IMR-90 (cell line): Measurements from ENCODE around the gene ACADSB. TPM values are rescaled to one million over a fixed set of nuclear protein-coding genes. Genes with fewer than 3 reads are reported as not detected.

ENCODE experiments used
- ATAC-seq: fragments of 200-7000 bp; cut with Tn5 transposase; 2 replicates; pipeline ENCODE4 v1.9.1; 2020; ENCODE audit warnings: low read depth, mild to moderate bottlenecking, moderate library complexity
- BruUV-seq: library from RNA; stranded (reverse); fragments of 400-500 nt; replicated peaks from 2 replicates; lab custom pipeline; 2021; lab: Mats Ljungman, UMichigan
- CTCF ChIA-PET: fragments of 300-600 bp; formaldehyde crosslinking; extraction: SDS; loops from one replicate; lab custom pipeline; 2021; ENCODE audit warnings: antibody characterized with exemption; lab: Yijun Ruan, JAX
- POLR2A ChIA-PET: fragments of 300-600 bp; sonication (Branson Sonifier 250); formaldehyde crosslinking; loops from one replicate; lab custom pipeline; 2022; ENCODE audit warnings: antibody characterized with exemption; ENCODE audit not compliant: unreplicated experiment; lab: Charles Lee
- DNase-seq: peaks from one replicate; pipeline ENCODE4 v3.0.0; 2013
- H2AFZ ChIP-seq: replicated peaks from 2 replicates; pipeline ENCODE3; 2013; ENCODE audit warnings: low read length, mild to moderate bottlenecking; ENCODE audit not compliant: poor library complexity
- H2AK5ac ChIP-seq: 2 replicates; pipeline ENCODE4 v1.6.1; 2013; ENCODE audit warnings: low read depth, low read length, inconsistent platforms
- H2AK9ac ChIP-seq: replicated peaks from 2 replicates; pipeline ENCODE3; 2013; ENCODE audit warnings: mild to moderate bottlenecking, low read depth, low read length, moderate library complexity; ENCODE audit not compliant: poor library complexity
- H2BK120ac ChIP-seq: 2 replicates; pipeline ENCODE4 v1.6.1; 2013; ENCODE audit warnings: low read depth, low read length, inconsistent platforms
- H2BK15ac ChIP-seq: 3 replicates; pipeline ENCODE4 v1.6.1; 2013; ENCODE audit warnings: low read depth, low read length, inconsistent platforms
- H2BK20ac ChIP-seq: 2 replicates; pipeline ENCODE4 v1.6.1; 2013; ENCODE audit warnings: low read depth, mild to moderate bottlenecking, inconsistent platforms, low read length, moderate library complexity
- H2BK5ac ChIP-seq: 2 replicates; pipeline ENCODE4 v1.6.1; 2013; ENCODE audit warnings: mild to moderate bottlenecking, low read depth, low read length, inconsistent platforms; ENCODE audit not compliant: poor library complexity, severe bottlenecking
- H3K14ac ChIP-seq: replicated peaks from 2 replicates; pipeline ENCODE4 v1.6.1; 2013; ENCODE audit warnings: low read depth, low read length, inconsistent platforms
- H3K18ac ChIP-seq: 2 replicates; pipeline ENCODE4 v1.6.1; 2013; ENCODE audit warnings: low read depth, low read length, control low read depth
- H3K23ac ChIP-seq: 2 replicates; pipeline ENCODE4 v1.6.1; 2013; ENCODE audit warnings: low read depth, low read length, inconsistent platforms
- H3K27ac ChIP-seq: 2 replicates; pipeline ENCODE4 v1.5.1; 2013; ENCODE audit warnings: mild to moderate bottlenecking, control low read depth, low read length; ENCODE audit not compliant: insufficient read depth
- H3K27me3 ChIP-seq: 2 replicates; pipeline ENCODE4 v1.6.1; 2013; ENCODE audit warnings: low read length; ENCODE audit not compliant: control insufficient read depth, insufficient read depth
- H3K36me3 ChIP-seq: 2 replicates; pipeline ENCODE4 v1.6.1; 2013; ENCODE audit warnings: low read length, mixed read lengths; ENCODE audit not compliant: control insufficient read depth, insufficient read depth
- H3K4ac ChIP-seq: 2 replicates; pipeline ENCODE4 v1.6.1; 2013; ENCODE audit warnings: low read depth, low read length, inconsistent platforms
- H3K4me1 ChIP-seq: 2 replicates; pipeline ENCODE4 v1.6.1; 2013; ENCODE audit warnings: low read length, mixed read lengths; ENCODE audit not compliant: control insufficient read depth, insufficient read depth
- H3K4me2 ChIP-seq: 2 replicates; pipeline ENCODE4 v1.6.1; 2013; ENCODE audit warnings: low read depth, mild to moderate bottlenecking, control low read depth, low read length, moderate library complexity
- H3K4me3 ChIP-seq: 2 replicates; pipeline ENCODE4 v1.5.1; 2013; ENCODE audit warnings: low read depth, mild to moderate bottlenecking, control low read depth, low read length, moderate library complexity; ENCODE audit not compliant: insufficient read depth
- H3K56ac ChIP-seq: 2 replicates; pipeline ENCODE4 v1.6.1; 2013; ENCODE audit warnings: low read length, inconsistent platforms; ENCODE audit not compliant: insufficient read depth; ENCODE audit errors: extremely low read depth
- H3K79me1 ChIP-seq, 2 experiments: 2 replicates each; pipeline ENCODE4 v1.6.1; 2013; ENCODE audit warnings: low read length in 2 of 2, inconsistent platforms in 1 of 2, low read depth in 1 of 2
- H3K9ac ChIP-seq: 2 replicates; pipeline ENCODE4 v1.6.1; 2013; ENCODE audit warnings: low read depth, low read length, control low read depth
- H3K9me1 ChIP-seq: 2 replicates; pipeline ENCODE4 v1.6.1; 2013; ENCODE audit warnings: low read length, inconsistent platforms; ENCODE audit not compliant: insufficient read depth
- H3K9me3 ChIP-seq: 2 replicates; pipeline ENCODE4 v1.6.1; 2013; ENCODE audit warnings: low read length; ENCODE audit not compliant: control insufficient read depth, insufficient read depth
- H4K20me1 ChIP-seq: 2 replicates; pipeline ENCODE4 v1.6.1; 2013; ENCODE audit warnings: low read length, inconsistent platforms; ENCODE audit not compliant: insufficient read depth
- H4K5ac ChIP-seq: 2 replicates; pipeline ENCODE4 v1.6.1; 2013; ENCODE audit warnings: mild to moderate bottlenecking, low read depth, low read length, control low read depth
- H4K8ac ChIP-seq, 2 experiments: 2 replicates each; pipeline ENCODE4 v1.6.1; 2013; ENCODE audit warnings: low read depth in 2 of 2, low read length in 2 of 2, control low read depth in 1 of 2, inconsistent platforms in 1 of 2
- H4K91ac ChIP-seq: 2 replicates; pipeline ENCODE4 v1.6.1; 2013; ENCODE audit warnings: low read depth, low read length, inconsistent platforms; ENCODE audit not compliant: insufficient read depth
- BHLHE40 ChIP-seq: fragments of 150-350 bp; IDR thresholded peaks from 2 replicates; pipeline ENCODE4 v1.6.1; 2016; ENCODE audit warnings: mild to moderate bottlenecking, low read depth, low read length
- CEBPB ChIP-seq: IDR thresholded peaks from 2 replicates; pipeline ENCODE4 v1.6.1; 2012; ENCODE audit warnings: low read depth, low read length, improper control_type of control experiment
- CHD1 ChIP-seq: IDR thresholded peaks from 2 replicates; pipeline ENCODE4 v1.6.1; 2012; ENCODE audit warnings: low read depth, low read length, improper control_type of control experiment
- FOS ChIP-seq: fragments of 150-350 bp; IDR thresholded peaks from 2 replicates; pipeline ENCODE4 v1.6.1; 2016; ENCODE audit warnings: low read depth, low read length
- MAFK ChIP-seq: IDR thresholded peaks from 2 replicates; pipeline ENCODE4 v1.6.1; 2012; ENCODE audit warnings: low read depth, low read length, improper control_type of control experiment
- MAZ ChIP-seq: IDR thresholded peaks from 2 replicates; pipeline ENCODE4 v1.6.1; 2012; ENCODE audit warnings: low read depth, mild to moderate bottlenecking, low read length, improper control_type of control experiment, moderate library complexity, borderline replicate concordance
- MXI1 ChIP-seq: IDR thresholded peaks from 2 replicates; pipeline ENCODE4 v1.6.1; 2012; ENCODE audit warnings: low read depth, mild to moderate bottlenecking, low read length, moderate library complexity, borderline replicate concordance
- POLR2A ChIP-seq: IDR thresholded peaks from 2 replicates; pipeline ENCODE4 v1.6.1; 2012; ENCODE audit warnings: mild to moderate bottlenecking, low read depth, low read length
- RAD21 ChIP-seq: IDR thresholded peaks from 2 replicates; pipeline ENCODE4 v1.6.1; 2012; ENCODE audit warnings: low read length, improper control_type of control experiment
- RCOR1 ChIP-seq: IDR thresholded peaks from 2 replicates; pipeline ENCODE4 v1.6.1; 2012; ENCODE audit warnings: mild to moderate bottlenecking, low read length, improper control_type of control experiment; ENCODE audit not compliant: insufficient replicate concordance
- RFX5 ChIP-seq: IDR thresholded peaks from 2 replicates; pipeline ENCODE4 v1.8.0; 2012; ENCODE audit warnings: low read depth, mild to moderate bottlenecking, low read length, moderate library complexity
- USF2 ChIP-seq: fragments of 150-350 bp; IDR thresholded peaks from 2 replicates; pipeline ENCODE4 v1.6.1; 2017; ENCODE audit warnings: mild to moderate bottlenecking, antibody characterized with exemption, low read length, low read depth
- WGBS, 2 experiments: methylation state at CpG; one replicate each; pipeline versions ENCODE4 v1.1.5 to v1.1.7; 2013; ENCODE audit warnings: missing lambda C conversion rate in 2 of 2; ENCODE audit not compliant: insufficient read length in 1 of 2; ENCODE audit errors: extremely low coverage in 2 of 2; 5-methylcytosine and 5-hydroxymethylcytosine counted together
- dilution Hi-C: fragments of 300-500 bp; cut with HindIII; formaldehyde crosslinking; loops from one replicate; pipeline ENCODE4 v1.14.3; 2018; ENCODE audit warnings: low sequenced_read_pairs; ENCODE audit not compliant: unreplicated experiment
- in situ Hi-C: fragments of 300-500 bp; cut with MboI; formaldehyde crosslinking; loops from 3 replicates; pipeline ENCODE4 v1.14.3; 2019; ENCODE audit warnings: low sequenced_read_pairs, inconsistent platforms, mixed read lengths
- intact Hi-C: fragments of 100-400 bp; cut with micrococcal nuclease; formaldehyde crosslinking; loops from 2 replicates; pipeline ENCODE4 v1.10.0; 2022
- polyA plus RNA-seq, 3 experiments: library from polyadenylated mRNA; depleted of rRNA; stranded (reverse); fragments of >200 nt; gene quantifications; 2 replicates each; pipeline ENCODE4 v1.2.3, GENCODE V29; 2012; ENCODE audit warnings: low replicate concordance in 1 of 3
- total RNA-seq: library from RNA; depleted of rRNA; stranded (reverse); fragments of >200 nt; gene quantifications from 2 replicates; pipeline ENCODE4 v1.2.3, GENCODE V29; 2012
- TF ChIP-seq, protein P1 (sequence below): conservative IDR thresholded peaks from 2 replicates; pipeline ENCODE4 v1.5.1; 2012; ENCODE audit warnings: mild to moderate bottlenecking, low read depth, low read length, improper control_type of control experiment

Gene ACADSB
- total and polyA plus RNA-seq, 2 of the 4 experiments (the other 2 are of a cell fraction) = 6.2 to 10.6 TPM

GRCh38 chr10:123014772-123015171, 6.0 kb downstream of the ACADSB start:
- no peak for ATAC-seq
- no peak overlapping the region for H2BK120ac ChIP-seq
- no peak overlapping the region for H3K27ac ChIP-seq
- no peak overlapping the region for H3K4me3 ChIP-seq
- H4K8ac ChIP-seq = no peak overlapping the region
- H3K56ac ChIP-seq = no peak overlapping the region
- no peak overlapping the region for H3K23ac ChIP-seq
- no peaks in the 10 kb centered on the region for H3K9me1 ChIP-seq
- H4K91ac ChIP-seq = no peak overlapping the region
- H4K20me1 ChIP-seq = no peaks in the 10 kb centered on the region
- H4K5ac ChIP-seq = no peak overlapping the region
- ChIA-PET POLR2A (no interaction called here), CTCF (no interaction called here)
- no peak overlapping the region for H3K18ac ChIP-seq
- 100% methylated on average over 2 of the region's 2 CpGs; no CpG with 5 or more reads in 1 of the 2 experiments for WGBS, 2 experiments
- H2AK9ac ChIP-seq = no peak overlapping the region
- no peak overlapping the region for H2BK15ac ChIP-seq
- H2BK20ac ChIP-seq = no peak overlapping the region
- BruUV-seq = no TSS peak
- H2AK5ac ChIP-seq = no peak overlapping the region
- no peak overlapping the region for H2AFZ ChIP-seq
- H3K4me2 ChIP-seq = no peak overlapping the region
- H3K9me3 ChIP-seq = no peaks in the 10 kb centered on the region
- no peak for DNase-seq
- TF ChIP-seq MXI1 (no peak), RAD21 (no peak), BHLHE40 (no peak), MAFK (no peak), CEBPB (no peak), RCOR1 (no peak), POLR2A (no peak), FOS (no peak), USF2 (no peak), MAZ (no peak), CHD1 (no peak), RFX5 (no peak)
- TF ChIP-seq, protein P1, sequence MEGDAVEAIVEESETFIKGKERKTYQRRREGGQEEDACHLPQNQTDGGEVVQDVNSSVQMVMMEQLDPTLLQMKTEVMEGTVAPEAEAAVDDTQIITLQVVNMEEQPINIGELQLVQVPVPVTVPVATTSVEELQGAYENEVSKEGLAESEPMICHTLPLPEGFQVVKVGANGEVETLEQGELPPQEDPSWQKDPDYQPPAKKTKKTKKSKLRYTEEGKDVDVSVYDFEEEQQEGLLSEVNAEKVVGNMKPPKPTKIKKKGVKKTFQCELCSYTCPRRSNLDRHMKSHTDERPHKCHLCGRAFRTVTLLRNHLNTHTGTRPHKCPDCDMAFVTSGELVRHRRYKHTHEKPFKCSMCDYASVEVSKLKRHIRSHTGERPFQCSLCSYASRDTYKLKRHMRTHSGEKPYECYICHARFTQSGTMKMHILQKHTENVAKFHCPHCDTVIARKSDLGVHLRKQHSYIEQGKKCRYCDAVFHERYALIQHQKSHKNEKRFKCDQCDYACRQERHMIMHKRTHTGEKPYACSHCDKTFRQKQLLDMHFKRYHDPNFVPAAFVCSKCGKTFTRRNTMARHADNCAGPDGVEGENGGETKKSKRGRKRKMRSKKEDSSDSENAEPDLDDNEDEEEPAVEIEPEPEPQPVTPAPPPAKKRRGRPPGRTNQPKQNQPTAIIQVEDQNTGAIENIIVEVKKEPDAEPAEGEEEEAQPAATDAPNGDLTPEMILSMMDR = no peak
- H3K36me3 ChIP-seq = no peaks in the 10 kb centered on the region
- H3K4me1 ChIP-seq = no peaks in the 10 kb centered on the region
- H2BK5ac ChIP-seq = no peak overlapping the region
- H3K79me1 ChIP-seq = peaks cover 0 to 3% of the 10 kb centered on the region in 2 experiments; a peak in 2 of 4 replicates
- H3K14ac ChIP-seq = no peak overlapping the region
- no peaks in the 10 kb centered on the region for H3K27me3 ChIP-seq
- dilution Hi-C loops (no loop called here), intact Hi-C loops (no loop called here), in situ Hi-C loops (no loop called here)
- H3K4ac ChIP-seq = no peak overlapping the region
- no peak overlapping the region for H3K9ac ChIP-seq
